ENCODE data around the gene NEO1.

GRCh38 chr15:73165844-73166243 lies 113.6 kb downstream of the NEO1 start:
- TF ChIP-seq FOXP2 (optimal IDR thresholded peaks at IDR 0.05; ENCODE audit: borderline replicate concordance, extremely low read depth, extremely low read length, insufficient read depth) (no peak), POLR2AphosphoS5 (IDR thresholded peaks at IDR 0.05; ENCODE audit: low read depth, low read length) (no peak), SIN3A (IDR thresholded peaks at IDR 0.05; ENCODE audit: borderline replicate concordance, insufficient read depth, low read length) (no peak)

All from PFSK-1 (cell line).